OCI-LY7 (cell line): ENCODE results near the gene GATAD2A.

Source experiments
- EZH2phosphoT487 ChIP-seq: fragments of 200-600 bp; sonication (generic); IDR thresholded peaks from 2 replicates; pipeline ENCODE4 v1.6.1; 2018; ENCODE audit warnings: low read depth, borderline replicate concordance, mild to moderate bottlenecking, mixed run types, antibody characterized with exemption, low read length, moderate library complexity, mixed read lengths
- TF ChIP-seq, protein P1 (sequence below): fragments of 200-600 bp; sonication (generic); conservative IDR thresholded peaks from 2 replicates; pipeline ENCODE4 v1.5.1; 2014; ENCODE audit warnings: mild to moderate bottlenecking, antibody characterized with exemption, low read length, moderate library complexity, mixed read lengths

DNA sequence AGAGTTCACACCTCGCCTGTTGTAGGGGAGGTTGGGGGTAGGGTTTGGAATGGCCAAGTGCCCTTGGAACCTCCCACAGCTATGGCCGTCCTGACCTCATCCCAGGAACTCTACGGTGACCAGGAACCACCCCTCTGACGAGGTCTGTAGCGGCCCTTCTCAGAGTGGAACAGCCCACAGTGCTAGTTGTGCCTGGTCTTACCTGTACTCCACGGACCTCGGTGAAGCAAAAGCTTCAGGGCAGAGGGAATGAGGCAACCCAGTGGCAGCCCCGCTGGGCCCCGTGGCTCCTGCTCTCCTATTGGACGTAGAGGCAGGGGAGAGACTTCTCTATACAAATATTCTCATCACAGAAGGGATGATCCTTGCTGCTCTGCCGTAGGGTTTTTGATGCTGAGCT lies 102.7 kb downstream of the GATAD2A start:
- TF ChIP-seq, protein P1, sequence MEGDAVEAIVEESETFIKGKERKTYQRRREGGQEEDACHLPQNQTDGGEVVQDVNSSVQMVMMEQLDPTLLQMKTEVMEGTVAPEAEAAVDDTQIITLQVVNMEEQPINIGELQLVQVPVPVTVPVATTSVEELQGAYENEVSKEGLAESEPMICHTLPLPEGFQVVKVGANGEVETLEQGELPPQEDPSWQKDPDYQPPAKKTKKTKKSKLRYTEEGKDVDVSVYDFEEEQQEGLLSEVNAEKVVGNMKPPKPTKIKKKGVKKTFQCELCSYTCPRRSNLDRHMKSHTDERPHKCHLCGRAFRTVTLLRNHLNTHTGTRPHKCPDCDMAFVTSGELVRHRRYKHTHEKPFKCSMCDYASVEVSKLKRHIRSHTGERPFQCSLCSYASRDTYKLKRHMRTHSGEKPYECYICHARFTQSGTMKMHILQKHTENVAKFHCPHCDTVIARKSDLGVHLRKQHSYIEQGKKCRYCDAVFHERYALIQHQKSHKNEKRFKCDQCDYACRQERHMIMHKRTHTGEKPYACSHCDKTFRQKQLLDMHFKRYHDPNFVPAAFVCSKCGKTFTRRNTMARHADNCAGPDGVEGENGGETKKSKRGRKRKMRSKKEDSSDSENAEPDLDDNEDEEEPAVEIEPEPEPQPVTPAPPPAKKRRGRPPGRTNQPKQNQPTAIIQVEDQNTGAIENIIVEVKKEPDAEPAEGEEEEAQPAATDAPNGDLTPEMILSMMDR = no peak
- no peak for TF ChIP-seq EZH2phosphoT487
